AG04450 (cell line): ENCODE data around the gene HBG1. TPM values are rescaled to one million over a fixed set of nuclear protein-coding genes. Genes with fewer than 3 reads are reported as not detected.

Experiments used
- CTCF ChIA-PET: fragments of 300-600, 350-600 bp; formaldehyde crosslinking; extraction: SDS; loops from one replicate; lab custom pipeline; 2022; ENCODE audit warnings: antibody characterized with exemption, inconsistent platforms; lab: Charles Lee
- POLR2A ChIA-PET: fragments of 350-600 bp; formaldehyde crosslinking; extraction: SDS; loops from one replicate; lab custom pipeline; 2021; ENCODE audit warnings: antibody characterized with exemption, inconsistent platforms; lab: Yijun Ruan, JAX
- DNase-seq: peaks from one replicate; pipeline ENCODE4 v3.0.0-alpha.2; 2011; ENCODE audit warnings: low read depth, low spot score
- H3K27ac ChIP-seq: one replicate; pipeline ENCODE4 v1.5.1; 2012; ENCODE audit warnings: low read depth, low read length, control low read depth
- H3K27me3 ChIP-seq: one replicate; pipeline ENCODE4 v1.6.0; 2012; ENCODE audit warnings: low read length; ENCODE audit not compliant: control insufficient read depth, insufficient read depth
- H3K4me3 ChIP-seq: 2 replicates; pipeline ENCODE4 v1.5.1; 2011; ENCODE audit warnings: mild to moderate bottlenecking, low read depth, low read length, control low read depth
- H3K9me3 ChIP-seq: 2 replicates; pipeline ENCODE4 v1.5.1; 2012; ENCODE audit warnings: low read length; ENCODE audit not compliant: control insufficient read depth, insufficient read depth
- CTCF ChIP-seq: IDR thresholded peaks from 2 replicates; pipeline ENCODE4 v1.5.1; 2011; ENCODE audit warnings: low read depth, low read length, control low read depth, inconsistent platforms
- polyA plus RNA-seq: library from polyadenylated mRNA; depleted of rRNA; stranded (reverse); fragments of >200 nt; gene quantifications from 2 replicates; pipeline ENCODE4 v1.2.3, GENCODE V29; 2011

HBG1 gene
- polyA plus RNA-seq, 1 experiment = 0.41 TPM

GRCh38 chr11:5272395-5273017 is 22.8 kb upstream of the HBG1 start:
- H3K27ac ChIP-seq = no peak overlapping the region
- no peaks in the 10 kb centered on the region for H3K9me3 ChIP-seq
- ChIA-PET CTCF (no interaction called here), POLR2A (no interaction called here)
- no peak overlapping the region for H3K4me3 ChIP-seq
- no peak for DNase-seq
- no peak for TF ChIP-seq CTCF
- no peaks in the 10 kb centered on the region for H3K27me3 ChIP-seq

DNA sequence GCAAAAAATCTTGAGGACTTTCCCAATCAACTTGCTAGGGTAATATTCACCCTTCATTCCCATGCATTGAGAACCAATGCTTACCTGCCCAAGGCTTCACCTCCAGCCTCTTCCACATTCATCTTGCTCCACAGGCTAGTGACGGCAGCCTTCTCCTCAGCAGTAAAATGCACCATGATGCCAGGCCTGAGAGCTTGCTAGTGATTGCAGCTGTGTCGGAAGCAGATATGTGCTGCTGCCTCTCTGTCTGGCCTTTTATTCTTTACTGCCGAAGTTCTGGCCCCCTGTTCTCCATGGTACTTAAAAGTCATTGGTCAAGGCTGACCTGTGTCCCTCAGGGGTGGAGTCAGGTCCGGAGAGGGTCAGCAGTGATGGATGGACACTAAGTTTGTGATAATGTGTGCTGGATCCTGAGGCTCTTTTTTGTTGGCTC is 20.1 kb upstream of the HBG1 start, which contains the start of gene HBE1:
TSS of gene HBE1 (minus strand) at position 231 of the 433 bp plus-strand sequence. CDS start at position 176, 55 bp downstream.
- H3K9me3 ChIP-seq = no peaks in the 10 kb centered on the region
- no peaks in the 10 kb centered on the region for H3K27me3 ChIP-seq
- no peak within 1 kb of the TSS for H3K4me3 ChIP-seq
- DNase-seq = no peak
- no peak within 1 kb of the TSS for H3K27ac ChIP-seq
- no peak for TF ChIP-seq CTCF
- POLR2A ChIA-PET = no interaction called here
- CTCF ChIA-PET = no interaction called here

GRCh38 chr11:5267033-5267563 is 17.4 kb upstream of the HBG1 start:
- CTCF ChIA-PET = no interaction called here
- H3K4me3 ChIP-seq = no peak overlapping the region
- POLR2A ChIA-PET = no interaction called here
- no peaks in the 10 kb centered on the region for H3K27me3 ChIP-seq
- H3K27ac ChIP-seq = no peak overlapping the region
- DNase-seq = no peak
- H3K9me3 ChIP-seq = no peaks in the 10 kb centered on the region
- no peak for TF ChIP-seq CTCF

- ChIA-PET CTCF (no interaction called here), POLR2A (no interaction called here)
- Histone ChIP-seq H3K9me3 (no peaks in the 10 kb centered on the region), H3K27me3 (no peaks in the 10 kb centered on the region), H3K4me3 (no peak overlapping the region), H3K27ac (no peak overlapping the region)
- TF ChIP-seq CTCF = no peak
- DNase-seq = no peak
Measured at GRCh38 chr11:5266609-5267008, 17.0 kb upstream of the HBG1 start.

GRCh38 chr11:5265832-5266231 is 16.2 kb upstream of the HBG1 start:
- TF ChIP-seq CTCF = no peak
- POLR2A ChIA-PET = no interaction called here
- CTCF ChIA-PET = no interaction called here

More at GRCh38 chr11:5265832-5266231, 16.2 kb upstream of the HBG1 start:
- Histone ChIP-seq H3K9me3 (no peaks in the 10 kb centered on the region), H3K27me3 (no peaks in the 10 kb centered on the region), H3K27ac (no peak overlapping the region), H3K4me3 (no peak overlapping the region)
- DNase-seq = no peak
